Gastrocnemius medialis (tissue), 4 donors: ENCODE results near the gene POC1A. TPM values are rescaled to one million over a fixed set of nuclear protein-coding genes. Genes with fewer than 3 reads are reported as not detected.

Experiments used
- ATAC-seq, 2 donors: fragments of 150-250 bp; one replicate each; pipeline ENCODE4 v1.9.1; 2016
- DNase-seq, 2 donors: peaks; one replicate each; pipeline ENCODE4 v3.0.0-alpha.2; 2019
- H3K27ac ChIP-seq, 4 donors: fragments of 200-600 bp; sonication (generic); 1 replicate in 1 of 4; 2 replicates in 3 of 4; pipeline ENCODE4 v1.5.1; 2016 to 2018; ENCODE audit warnings: mild to moderate bottlenecking in 2 of 4, moderate library complexity in 1 of 4
- H3K27me3 ChIP-seq, 3 donors: fragments of 200-600 bp; sonication (generic) in 2 of 3; 1 replicate in 1 of 3; 2 replicates in 2 of 3; pipeline versions ENCODE4 v1.5.1 to v1.6.0; 2016 to 2019; ENCODE audit warnings: mild to moderate bottlenecking in 1 of 3, moderate library complexity in 1 of 3
- H3K36me3 ChIP-seq, 2 donors: fragments of 200-600 bp; sonication (generic) in 1 of 2; one replicate each; pipeline ENCODE4 v1.5.1; 2017 to 2018
- H3K4me1 ChIP-seq, 2 donors: fragments of 200-600 bp; sonication (generic) in 1 of 2; one replicate each; pipeline ENCODE4 v1.5.1; 2016 to 2017; ENCODE audit warnings: mild to moderate bottlenecking in 2 of 2
- H3K4me3 ChIP-seq, 4 donors: fragments of 200-600 bp; sonication (generic) in 3 of 4; 1 replicate in 1 of 4; 2 replicates in 3 of 4; pipeline ENCODE4 v1.5.1; 2016 to 2019; ENCODE audit warnings: mild to moderate bottlenecking in 2 of 4
- H3K9me3 ChIP-seq, 3 donors: fragments of 200-600 bp; sonication (generic) in 2 of 3; 1 replicate in 1 of 3; 2 replicates in 2 of 3; pipeline ENCODE4 v1.5.1; 2016 to 2019
- POLR2A ChIP-seq, 2 donors: fragments of 450-650 bp; IDR thresholded peaks; one replicate each; pipeline ENCODE4 v1.6.1; 2017; ENCODE audit warnings: antibody characterized with exemption in 2 of 2, mild to moderate bottlenecking in 2 of 2, moderate library complexity in 2 of 2
- in situ Hi-C, 4 donors: fragments of 200-750 bp; cut with MboI; loops; one replicate each; pipeline versions ENCODE4 v1.15.0 to v1.8.0; 2017; ENCODE audit warnings: low sequenced_read_pairs in 4 of 4
- intact Hi-C: fragments of 100-400 bp; cut with DNase I; formaldehyde crosslinking; loops from one replicate; pipeline ENCODE4 v1.15.1; 2023; ENCODE audit warnings: low total_unique reads
- total RNA-seq, 4 donors: library from RNA; depleted of rRNA; stranded (reverse); fragments of >200 nt; gene quantifications; one replicate each; pipeline versions ENCODE4 v1.1.0 to v1.2.3, GENCODE V29; 2016
- TF ChIP-seq, protein P1 (sequence below), 5 experiments: fragments of 450-650 bp in 3 of 5; fragments of 200-600 bp in 2 of 5; sonication (generic) in 2 of 5; IDR thresholded peaks in 4 of 5; conservative IDR thresholded peaks in 1 of 5; 1 replicate in 4 of 5; 2 replicates in 1 of 5; pipeline ENCODE4 v1.5.1; 2016 to 2019; ENCODE audit warnings: antibody characterized with exemption in 5 of 5, mild to moderate bottlenecking in 3 of 5, moderate library complexity in 3 of 5

POC1A gene
- total RNA-seq = 1 to 10 TPM in 1 of 4 donors, under 1 TPM in 3; 0.51 to 3.2 (median 0.81) TPM

- Histone ChIP-seq H3K27ac (peak within 1 kb of the TSS; percentile 84 to 97 (median 96)), H3K4me1 (peaks cover 8 to 10% of the 10 kb centered on the region in 2 donors), H3K4me3 (peak within 1 kb of the TSS; percentile 65 to 87 (median 82)), H3K27me3 (no peaks in the 10 kb centered on the region), H3K36me3 (no peaks in the 10 kb centered on the region), H3K9me3 (no peaks in the 10 kb centered on the region)
- in situ Hi-C loops (no loop called here), intact Hi-C loops (loop anchor here (1.0 to 2.0 kb wide), 3 partner anchors 44 to 212 kb away; partner anchors contain the start of genes ALAS1, DUSP7 and PARP3)
- TF ChIP-seq POLR2A (IDR thresholded peaks at IDR 0.05) = peak; percentile 61 to 87
- TF ChIP-seq, protein P1, sequence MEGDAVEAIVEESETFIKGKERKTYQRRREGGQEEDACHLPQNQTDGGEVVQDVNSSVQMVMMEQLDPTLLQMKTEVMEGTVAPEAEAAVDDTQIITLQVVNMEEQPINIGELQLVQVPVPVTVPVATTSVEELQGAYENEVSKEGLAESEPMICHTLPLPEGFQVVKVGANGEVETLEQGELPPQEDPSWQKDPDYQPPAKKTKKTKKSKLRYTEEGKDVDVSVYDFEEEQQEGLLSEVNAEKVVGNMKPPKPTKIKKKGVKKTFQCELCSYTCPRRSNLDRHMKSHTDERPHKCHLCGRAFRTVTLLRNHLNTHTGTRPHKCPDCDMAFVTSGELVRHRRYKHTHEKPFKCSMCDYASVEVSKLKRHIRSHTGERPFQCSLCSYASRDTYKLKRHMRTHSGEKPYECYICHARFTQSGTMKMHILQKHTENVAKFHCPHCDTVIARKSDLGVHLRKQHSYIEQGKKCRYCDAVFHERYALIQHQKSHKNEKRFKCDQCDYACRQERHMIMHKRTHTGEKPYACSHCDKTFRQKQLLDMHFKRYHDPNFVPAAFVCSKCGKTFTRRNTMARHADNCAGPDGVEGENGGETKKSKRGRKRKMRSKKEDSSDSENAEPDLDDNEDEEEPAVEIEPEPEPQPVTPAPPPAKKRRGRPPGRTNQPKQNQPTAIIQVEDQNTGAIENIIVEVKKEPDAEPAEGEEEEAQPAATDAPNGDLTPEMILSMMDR (IDR thresholded peaks at IDR 0.05 in 4 of 5, conservative IDR thresholded peaks at IDR 0.05 in 1 of 5) = peak in 4 of 5 experiments; percentile 30 to 46 (median 40)
- peak; percentile 99 for ATAC-seq
- peak; percentile 97 to 99 for DNase-seq
Observed at GRCh38 chr3:52154135-52155094, at the start of gene POC1A. Gene POC1A, minus strand, starts transcription at chr3:52154423. Its CDS starts 51 bp downstream, at chr3:52154372.

GRCh38 chr3:52203701-52204100 is 49.5 kb upstream of the POC1A start:
- Histone ChIP-seq H3K4me3 (no peak overlapping the region), H3K9me3 (no peaks in the 10 kb centered on the region), H3K4me1 (peaks cover 17% of the 10 kb centered on the region in 2 donors), H3K36me3 (peaks cover 4 to 93% of the 10 kb centered on the region in 2 donors), H3K27ac (no peak overlapping the region), H3K27me3 (no peaks in the 10 kb centered on the region)
- intact Hi-C loops = no loop called here
- in situ Hi-C loops = no loop called here
- DNase-seq (no peak), ATAC-seq (no peak)
- TF ChIP-seq, protein P1 (IDR thresholded peaks at IDR 0.05 in 4 of 5, conservative IDR thresholded peaks at IDR 0.05 in 1 of 5) = no peak
- TF ChIP-seq POLR2A (IDR thresholded peaks at IDR 0.05) = no peak

- no peak for DNase-seq
- Histone ChIP-seq H3K27me3 (no peaks in the 10 kb centered on the region), H3K4me3 (no peak overlapping the region), H3K9me3 (no peaks in the 10 kb centered on the region), H3K27ac (no peak overlapping the region), H3K36me3 (peaks cover 4 to 81% of the 10 kb centered on the region in 2 donors), H3K4me1 (peaks cover 21 to 22% of the 10 kb centered on the region in 2 donors)
- ATAC-seq = no peak
- in situ Hi-C loops (no loop called here), intact Hi-C loops (no loop called here)
- TF ChIP-seq POLR2A (IDR thresholded peaks at IDR 0.05) = no peak
- TF ChIP-seq, protein P1 (IDR thresholded peaks at IDR 0.05 in 4 of 5, conservative IDR thresholded peaks at IDR 0.05 in 1 of 5) = no peak
Observed at GRCh38 chr3:52202384-52203077, 48.3 kb upstream of the POC1A start.

GRCh38 chr3:52200981-52201679 is 46.9 kb upstream of the POC1A start:
- in situ Hi-C loops (no loop called here), intact Hi-C loops (no loop called here)
- Histone ChIP-seq H3K9me3 (no peaks in the 10 kb centered on the region), H3K27ac (no peak overlapping the region), H3K36me3 (peaks cover 4 to 67% of the 10 kb centered on the region in 2 donors), H3K27me3 (no peaks in the 10 kb centered on the region), H3K4me3 (no peak overlapping the region), H3K4me1 (peaks cover 30 to 31% of the 10 kb centered on the region in 2 donors)
- TF ChIP-seq POLR2A (IDR thresholded peaks at IDR 0.05) = no peak
- TF ChIP-seq, protein P1 (IDR thresholded peaks at IDR 0.05 in 4 of 5, conservative IDR thresholded peaks at IDR 0.05 in 1 of 5) = no peak
- ATAC-seq = no peak
- DNase-seq = no peak
